Mesendoderm (in vitro differentiated cells): ENCODE data around the gene MARS1.

Experiments used
- DNase-seq: peaks from one replicate; pipeline ENCODE4 v3.0.0; 2013
- H2AK5ac ChIP-seq: 2 replicates; pipeline ENCODE4 v1.6.1; 2013; ENCODE audit warnings: low read length, inconsistent platforms
- H2BK120ac ChIP-seq: 2 replicates; pipeline ENCODE4 v1.6.1; 2013; ENCODE audit warnings: low read depth, mild to moderate bottlenecking, low read length, moderate library complexity, mixed read lengths
- H2BK15ac ChIP-seq: replicated peaks from 2 replicates; pipeline ENCODE4 v1.6.1; 2013; ENCODE audit warnings: low read depth, mild to moderate bottlenecking, moderate library complexity
- H2BK5ac ChIP-seq: 2 replicates; pipeline ENCODE4 v1.6.1; 2013; ENCODE audit warnings: low read length, inconsistent platforms
- H3K18ac ChIP-seq: 2 replicates; pipeline ENCODE4 v1.6.1; 2013; ENCODE audit warnings: mild to moderate bottlenecking, low read length, mixed read lengths
- H3K23ac ChIP-seq: one replicate; pipeline ENCODE4 v1.6.1; 2013; ENCODE audit warnings: low read length
- H3K27ac ChIP-seq: 2 replicates; pipeline ENCODE4 v1.5.1; 2013; ENCODE audit warnings: low read depth, mild to moderate bottlenecking, inconsistent platforms, low read length, moderate library complexity
- H3K27me3 ChIP-seq: 2 replicates; pipeline ENCODE4 v1.6.1; 2013; ENCODE audit warnings: low read length, control low read depth, mild to moderate bottlenecking, inconsistent platforms; ENCODE audit not compliant: insufficient read depth, poor library complexity
- H3K36me3 ChIP-seq: 2 replicates; pipeline ENCODE4 v1.6.1; 2013; ENCODE audit warnings: low read length, inconsistent platforms; ENCODE audit not compliant: control insufficient read depth, insufficient read depth
- H3K4ac ChIP-seq: one replicate; pipeline ENCODE4 v1.6.1; 2013; ENCODE audit warnings: low read depth, mild to moderate bottlenecking, low read length, moderate library complexity
- H3K4me1 ChIP-seq: 2 replicates; pipeline ENCODE4 v1.6.1; 2013; ENCODE audit warnings: low read depth, low read length, inconsistent platforms; ENCODE audit not compliant: control insufficient read depth
- H3K4me2 ChIP-seq: 2 replicates; pipeline ENCODE4 v1.6.1; 2013; ENCODE audit warnings: low read length
- H3K4me3 ChIP-seq: 2 replicates; pipeline ENCODE4 v1.5.1; 2013; ENCODE audit warnings: mild to moderate bottlenecking, low read length
- H3K56ac ChIP-seq: one replicate; pipeline ENCODE4 v1.6.1; 2013; ENCODE audit warnings: low read length
- H3K79me1 ChIP-seq: 2 replicates; pipeline ENCODE4 v1.6.1; 2013; ENCODE audit warnings: low read length, inconsistent platforms
- H3K79me2 ChIP-seq: 2 replicates; pipeline ENCODE4 v1.6.1; 2013; ENCODE audit warnings: mild to moderate bottlenecking, low read length; ENCODE audit not compliant: control insufficient read depth, insufficient read depth
- H3K9ac ChIP-seq: 2 replicates; pipeline ENCODE4 v1.6.1; 2013; ENCODE audit warnings: low read length, inconsistent platforms
- H4K5ac ChIP-seq: one replicate; pipeline ENCODE4 v1.6.1; 2013; ENCODE audit warnings: low read length
- H4K8ac ChIP-seq: one replicate; pipeline ENCODE4 v1.6.1; 2013; ENCODE audit warnings: low read depth, mild to moderate bottlenecking, control low read depth, low read length, moderate library complexity
- WGBS: extraction: QIAGEN DNeasy Blood & Tissue Kit; methylation state at CpG from one replicate; pipeline ENCODE4 v1.1.7; 2013; ENCODE audit warnings: low lambda C conversion rate, missing lambda C conversion rate; ENCODE audit not compliant: insufficient coverage; ENCODE audit errors: extremely low coverage; 5-methylcytosine and 5-hydroxymethylcytosine counted together

MARS1 gene

DNA sequence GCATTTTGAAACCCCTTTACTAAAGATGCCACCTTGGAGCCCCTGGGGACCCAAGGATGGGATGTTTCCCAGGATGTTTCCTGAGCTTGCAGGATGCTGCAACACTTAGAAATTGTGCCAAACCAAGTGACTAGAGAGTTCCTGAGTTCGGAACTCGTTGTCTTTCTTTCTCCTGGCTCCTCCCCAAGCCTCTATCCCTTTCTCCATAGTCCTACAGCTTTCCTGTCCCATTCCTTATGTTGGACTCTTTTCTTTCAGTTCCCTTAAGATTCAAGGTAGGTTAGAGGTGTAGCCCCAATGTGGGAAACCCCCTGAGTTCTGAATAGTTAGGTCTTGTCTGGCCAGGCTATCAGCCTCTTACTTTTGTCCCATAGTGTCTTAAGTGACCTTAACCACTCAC lies 60.6 kb downstream of the MARS1 start:
- H2BK15ac ChIP-seq: no peak overlapping the region
- no peak for DNase-seq
- H3K23ac ChIP-seq: no peak overlapping the region
- no peak overlapping the region for H2BK5ac ChIP-seq
- H3K36me3 ChIP-seq: no peaks in the 10 kb centered on the region
- H3K4ac ChIP-seq: no peak overlapping the region
- WGBS: no CpG with 5 or more reads among the region's 2 CpGs
- H3K9ac ChIP-seq: no peak overlapping the region
- no peak overlapping the region for H2AK5ac ChIP-seq
- H3K4me3 ChIP-seq: no peak overlapping the region
- H3K27me3 ChIP-seq: peaks cover 2% of the 10 kb centered on the region
- no peak overlapping the region for H4K8ac ChIP-seq
- H3K56ac ChIP-seq: no peak overlapping the region
- H3K18ac ChIP-seq: no peak overlapping the region
- H4K5ac ChIP-seq: no peak overlapping the region
- H3K79me2 ChIP-seq: peaks cover 12% of the 10 kb centered on the region
- H3K27ac ChIP-seq: no peak overlapping the region
- H3K4me2 ChIP-seq: no peak overlapping the region
- peaks cover 8% of the 10 kb centered on the region for H3K4me1 ChIP-seq
- H3K79me1 ChIP-seq: peaks cover 15% of the 10 kb centered on the region
- no peak overlapping the region for H2BK120ac ChIP-seq

DNA sequence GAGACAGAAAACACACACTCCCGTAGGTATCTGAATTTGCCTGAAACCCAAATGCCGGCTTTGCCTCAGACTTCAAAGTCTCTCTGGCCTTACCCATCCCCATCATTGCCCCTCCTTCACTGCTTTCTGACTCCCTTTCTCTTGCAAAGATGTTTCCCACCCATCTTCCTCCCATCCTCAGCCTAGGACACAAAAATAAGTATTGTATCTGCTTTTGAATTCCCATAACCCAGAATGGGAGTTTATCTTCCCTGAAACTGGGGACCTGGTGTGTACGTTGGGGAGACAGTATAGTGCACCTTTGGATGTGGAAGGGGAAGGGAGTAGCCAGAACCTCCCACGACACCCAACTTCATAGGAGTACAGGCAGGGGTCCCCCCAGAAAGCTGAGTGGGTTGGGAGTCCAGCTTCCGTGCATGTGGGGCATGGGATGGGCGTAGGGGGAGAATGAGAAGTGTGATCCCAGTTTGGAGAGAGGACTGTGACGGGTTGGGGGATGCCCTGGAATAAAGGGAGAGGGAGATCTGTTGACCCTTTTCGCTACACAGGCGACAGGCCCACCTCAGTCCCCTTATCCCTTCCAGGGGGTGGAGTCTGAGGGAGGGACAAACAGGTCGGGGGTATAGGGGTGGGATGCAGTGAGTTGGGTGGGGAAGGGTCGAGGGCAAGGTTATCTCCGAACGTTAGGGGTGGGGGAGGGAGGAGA lies 61.5 kb downstream of the MARS1 start:
- Histone ChIP-seq H3K4me1 (peaks cover 8% of the 10 kb centered on the region), H3K56ac (peak overlapping the region; percentile 76), H2BK15ac (no peak overlapping the region), H2BK5ac (no peak overlapping the region), H3K4me2 (peak overlapping the region; percentile 50), H3K4ac (no peak overlapping the region), H3K36me3 (no peaks in the 10 kb centered on the region), H4K8ac (no peak overlapping the region), H2AK5ac (peak overlapping the region; percentile 38), H3K18ac (no peak overlapping the region), H3K23ac (no peak overlapping the region), H3K9ac (peak overlapping the region; percentile 55), H3K27ac (no peak overlapping the region), H3K27me3 (peaks cover 2% of the 10 kb centered on the region), H3K4me3 (peak overlapping the region; percentile 15), H4K5ac (no peak overlapping the region), H3K79me1 (peaks cover 15% of the 10 kb centered on the region), H3K79me2 (peaks cover 12% of the 10 kb centered on the region), H2BK120ac (no peak overlapping the region)
- no CpG with 5 or more reads among the region's 13 CpGs for WGBS
- DNase-seq: no peak

DNA sequence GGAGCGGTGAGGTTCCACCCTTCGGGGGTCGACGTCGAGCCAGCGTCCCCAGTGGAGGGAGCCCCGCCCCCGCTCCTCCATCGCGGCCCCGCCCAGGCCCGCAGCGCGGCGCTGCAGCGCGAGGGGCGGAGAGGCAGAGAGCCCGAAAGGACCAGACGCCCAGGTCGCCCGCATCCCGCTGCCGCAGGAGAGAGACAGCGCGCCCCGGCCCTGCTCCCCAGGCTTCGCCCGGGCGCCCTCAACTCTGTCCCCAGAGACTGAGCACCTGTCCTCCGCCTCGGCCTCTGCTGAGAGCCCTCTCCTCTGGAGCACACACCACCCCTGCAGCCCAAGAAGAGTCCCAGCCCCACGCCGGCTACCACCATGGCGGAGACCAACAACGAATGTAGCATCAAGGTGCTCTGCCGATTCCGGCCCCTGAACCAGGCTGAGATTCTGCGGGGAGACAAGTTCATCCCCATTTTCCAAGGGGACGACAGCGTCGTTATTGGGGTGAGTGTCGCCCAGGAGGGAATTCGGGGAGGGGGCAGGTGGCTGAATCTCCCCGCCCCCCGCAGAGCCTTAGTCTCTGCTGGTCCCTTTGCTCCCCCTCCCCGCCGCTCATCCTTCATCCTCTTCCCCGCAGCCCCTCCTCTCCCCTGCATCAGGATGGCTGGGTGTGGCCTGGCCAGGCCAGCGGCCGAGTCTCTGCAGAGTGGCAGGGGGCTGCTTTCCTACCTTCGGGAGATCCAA lies 62.2 kb downstream of the MARS1 start, which contains the start of gene KIF5A:
Gene KIF5A, plus strand, starts transcription at position 136 of the 732 bp plus-strand sequence. Its CDS starts 228 bp downstream, at position 364.
- peak; percentile 48 for DNase-seq
- Histone ChIP-seq H3K79me2 (peaks cover 8% of the 10 kb centered on the region), H3K9ac (peak within 1 kb of the TSS; percentile 55), H3K27me3 (peaks cover 2% of the 10 kb centered on the region), H2BK15ac (no peak within 1 kb of the TSS), H2AK5ac (peak within 1 kb of the TSS; percentile 38), H3K56ac (peak within 1 kb of the TSS; percentile 81), H3K36me3 (no peaks in the 10 kb centered on the region), H4K8ac (no peak within 1 kb of the TSS), H3K18ac (no peak within 1 kb of the TSS), H3K27ac (no peak within 1 kb of the TSS), H3K4me3 (peak within 1 kb of the TSS; percentile 60), H2BK5ac (no peak within 1 kb of the TSS), H3K4ac (no peak within 1 kb of the TSS), H3K79me1 (peaks cover 11% of the 10 kb centered on the region), H3K4me1 (peaks cover 8% of the 10 kb centered on the region), H4K5ac (no peak within 1 kb of the TSS), H2BK120ac (no peak within 1 kb of the TSS), H3K4me2 (peak within 1 kb of the TSS; percentile 50), H3K23ac (no peak within 1 kb of the TSS)
- WGBS: no CpG with 5 or more reads among the region's 52 CpGs

DNA sequence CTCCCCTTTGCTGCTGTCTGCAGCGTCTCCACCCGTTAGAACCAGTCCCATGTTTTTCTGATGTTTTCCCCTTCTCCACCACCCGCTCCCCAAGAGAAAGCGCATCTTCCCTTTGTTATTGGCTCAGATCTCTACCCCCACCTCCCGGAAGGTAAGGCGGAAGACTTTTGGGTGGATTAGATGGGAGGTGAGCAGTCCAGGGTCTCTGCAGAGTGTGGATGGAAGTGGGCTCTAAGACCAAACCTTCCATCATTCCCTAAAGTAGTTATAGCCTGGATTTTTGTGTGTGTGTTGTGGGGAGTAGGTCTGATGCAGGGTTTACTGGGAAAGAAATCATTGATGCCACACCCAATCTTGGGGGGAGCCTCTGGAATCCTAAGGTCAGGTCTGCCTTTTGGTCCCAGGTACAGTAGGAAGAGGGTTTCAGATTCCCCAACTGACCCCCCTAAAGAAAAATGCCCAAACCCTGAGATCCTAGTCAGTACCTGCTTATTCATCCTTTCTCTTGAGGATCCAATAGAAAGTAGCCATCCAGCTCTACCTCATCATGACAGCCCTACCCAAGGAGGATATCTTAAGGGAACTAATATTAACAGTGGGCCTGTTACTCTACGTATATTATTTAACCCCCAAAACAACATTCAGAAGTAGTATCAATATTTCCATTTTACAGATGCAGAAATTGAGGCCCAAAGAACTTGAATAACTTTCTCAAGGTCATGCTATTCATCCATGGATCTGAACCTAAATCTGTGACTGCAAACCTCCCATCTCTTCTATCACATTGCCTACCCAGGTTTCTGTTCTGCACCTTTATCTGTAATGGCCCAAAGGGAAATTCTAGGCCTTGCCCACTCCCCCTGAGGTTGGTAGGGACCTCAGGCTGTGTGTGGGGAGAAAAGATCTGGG lies 63.0 kb downstream of the MARS1 start:
- H3K18ac ChIP-seq: no peak overlapping the region
- DNase-seq: no peak
- no peak overlapping the region for H2BK5ac ChIP-seq
- H3K79me2 ChIP-seq: peaks cover 5% of the 10 kb centered on the region
- no peak overlapping the region for H3K4ac ChIP-seq
- no peak overlapping the region for H4K5ac ChIP-seq
- peaks cover 2% of the 10 kb centered on the region for H3K27me3 ChIP-seq
- H3K79me1 ChIP-seq: peaks cover 7% of the 10 kb centered on the region
- H3K27ac ChIP-seq: no peak overlapping the region
- H3K4me3 ChIP-seq: peak overlapping the region; percentile 60
- no peak overlapping the region for H2BK120ac ChIP-seq
- peak overlapping the region; percentile 30 for H3K4me2 ChIP-seq
- H3K9ac ChIP-seq: peak overlapping the region; percentile 22
- H3K56ac ChIP-seq: peak overlapping the region; percentile 53
- no peak overlapping the region for H2AK5ac ChIP-seq
- no peaks in the 10 kb centered on the region for H3K36me3 ChIP-seq
- WGBS: no CpG with 5 or more reads among the region's 7 CpGs
- no peak overlapping the region for H4K8ac ChIP-seq
- H3K23ac ChIP-seq: no peak overlapping the region
- H3K4me1 ChIP-seq: peaks cover 5% of the 10 kb centered on the region
- no peak overlapping the region for H2BK15ac ChIP-seq

GRCh38 chr12:57551637-57552305 lies 63.9 kb downstream of the MARS1 start:
- WGBS: no CpG with 5 or more reads among the region's 3 CpGs
- Histone ChIP-seq H3K4me3 (no peak overlapping the region), H4K8ac (no peak overlapping the region), H2BK5ac (no peak overlapping the region), H3K23ac (no peak overlapping the region), H2BK120ac (no peak overlapping the region), H3K4me1 (no peaks in the 10 kb centered on the region), H3K4ac (no peak overlapping the region), H3K9ac (no peak overlapping the region), H3K27me3 (peaks cover 2% of the 10 kb centered on the region), H3K36me3 (no peaks in the 10 kb centered on the region), H3K4me2 (no peak overlapping the region), H3K56ac (no peak overlapping the region), H3K79me1 (no peaks in the 10 kb centered on the region), H2BK15ac (no peak overlapping the region), H2AK5ac (no peak overlapping the region), H3K79me2 (no peaks in the 10 kb centered on the region), H4K5ac (no peak overlapping the region), H3K18ac (no peak overlapping the region), H3K27ac (no peak overlapping the region)
- DNase-seq: no peak
